ENCODE data around the gene SEC62.

Gene SEC62

GRCh38 chr3:169966428-169966950, at the start of gene SEC62:
Gene SEC62 (plus strand): TSS chr3:169966807. CDS start chr3:169966823, 16 bp downstream.
- peak; percentile 86 for DNase-seq

GRCh38 chr3:169923189-169923588, 43.4 kb upstream of the SEC62 start:
- DNase-seq = no peak

GRCh38 chr3:169923831-169924230, 42.8 kb upstream of the SEC62 start:
- DNase-seq = no peak

DNA sequence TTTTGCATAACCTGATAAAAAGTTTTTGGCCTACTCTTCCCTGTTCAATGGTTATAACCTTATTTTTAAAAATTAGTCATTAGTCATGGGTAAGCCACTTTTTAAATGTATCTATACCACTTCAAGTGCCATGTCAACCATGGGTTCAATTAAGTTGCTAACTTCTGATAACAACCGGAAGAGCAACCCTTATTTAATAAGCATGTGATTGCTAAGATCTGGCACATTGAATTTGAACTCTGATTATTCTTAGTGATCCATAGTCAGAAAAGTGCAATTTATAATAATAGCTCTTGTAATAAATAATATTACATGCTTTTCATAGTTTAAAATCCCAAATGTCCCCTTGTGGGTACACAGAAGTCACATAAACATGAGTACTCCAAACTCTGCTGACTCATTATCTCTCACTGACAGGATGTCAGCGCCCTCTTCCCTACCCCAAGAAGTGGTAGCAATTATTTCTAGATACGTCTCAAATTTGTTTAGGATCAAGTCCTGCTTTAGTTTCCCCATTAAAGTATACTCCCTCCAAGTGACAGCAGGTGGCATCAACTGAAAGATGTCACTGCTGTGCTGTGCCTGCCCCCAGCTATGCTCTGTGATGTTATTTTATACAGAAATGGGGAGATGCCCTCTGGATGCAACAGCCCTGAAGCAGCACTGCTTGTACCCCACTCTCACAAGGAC, 36.6 kb upstream of the SEC62 start:
- no peak for DNase-seq

DNA sequence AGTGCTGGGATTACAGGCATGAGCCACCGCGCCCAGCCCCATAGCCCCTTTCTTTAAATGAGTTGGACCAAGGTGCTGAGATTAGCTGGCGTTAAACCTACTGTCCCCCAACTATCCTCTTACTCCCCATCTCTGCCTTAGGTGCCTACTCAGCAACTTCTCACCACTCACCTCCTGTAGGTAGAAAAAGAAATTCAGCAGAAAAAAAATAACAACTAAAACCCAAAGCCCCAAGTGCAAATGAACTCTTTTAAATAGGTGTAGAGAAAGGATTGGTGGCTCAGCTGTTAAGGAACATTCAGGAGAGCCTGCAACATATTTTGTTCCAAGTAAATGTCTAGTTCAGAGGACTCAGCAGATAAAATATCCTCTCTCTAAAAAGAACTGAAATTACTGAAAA, 35.8 kb upstream of the SEC62 start:
- DNase-seq = no peak

DNA sequence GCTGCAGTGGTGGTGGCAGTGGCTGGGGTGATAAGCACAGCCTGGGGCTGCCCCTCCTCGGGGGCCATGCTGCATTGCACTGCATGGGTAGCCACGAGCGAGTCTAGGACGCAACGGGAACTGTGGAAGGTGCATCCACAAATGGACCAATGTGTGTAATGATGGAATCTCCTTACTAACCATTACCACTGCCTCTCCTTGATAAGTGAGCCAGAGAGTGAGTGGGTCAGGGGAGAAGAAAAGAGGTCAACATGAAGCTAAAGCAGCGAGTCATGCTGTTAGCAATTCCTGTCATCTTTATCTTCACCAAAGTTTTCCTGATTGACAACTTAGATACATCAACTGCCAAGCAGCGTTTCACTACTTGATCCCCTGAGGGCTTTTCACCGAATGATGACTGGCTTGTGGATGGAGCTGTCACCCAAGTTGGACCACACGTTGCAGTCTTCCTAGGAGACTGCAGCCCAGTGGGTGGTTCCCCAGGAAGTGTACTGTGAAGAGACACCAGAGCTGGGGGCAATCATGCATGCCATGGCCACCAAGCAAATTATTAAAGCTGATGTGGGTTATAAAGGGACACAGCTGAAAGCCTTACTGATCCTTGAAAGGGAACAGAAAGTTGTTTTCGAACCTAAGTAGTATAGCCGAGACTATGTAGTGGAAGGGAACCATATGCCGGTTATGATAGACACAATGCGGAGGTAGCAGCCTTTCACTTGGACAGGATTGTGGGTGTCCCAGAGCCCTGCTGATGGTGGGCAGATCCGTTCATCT, 34.7 kb upstream of the SEC62 start:
- DNase-seq = peak; percentile 30

DNA sequence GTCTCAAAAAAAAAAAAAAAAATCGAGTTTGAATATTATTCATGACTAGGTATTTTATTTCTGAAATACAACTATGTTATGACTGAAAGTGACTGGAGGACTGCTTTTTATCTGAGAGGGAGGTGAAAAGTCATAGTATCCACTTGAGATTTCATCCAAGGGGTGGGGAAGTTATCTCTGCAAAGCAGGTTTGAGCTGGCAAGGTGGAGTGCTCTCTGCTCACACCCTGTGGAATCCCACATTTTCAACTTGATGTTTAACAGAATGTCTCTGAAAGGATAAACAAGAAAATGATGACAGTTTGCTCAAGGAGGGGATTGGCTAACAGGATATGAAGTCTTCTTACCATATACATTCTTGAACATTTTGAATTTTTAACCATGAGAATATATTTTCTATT, 27.3 kb upstream of the SEC62 start:
- no peak for DNase-seq

DNA sequence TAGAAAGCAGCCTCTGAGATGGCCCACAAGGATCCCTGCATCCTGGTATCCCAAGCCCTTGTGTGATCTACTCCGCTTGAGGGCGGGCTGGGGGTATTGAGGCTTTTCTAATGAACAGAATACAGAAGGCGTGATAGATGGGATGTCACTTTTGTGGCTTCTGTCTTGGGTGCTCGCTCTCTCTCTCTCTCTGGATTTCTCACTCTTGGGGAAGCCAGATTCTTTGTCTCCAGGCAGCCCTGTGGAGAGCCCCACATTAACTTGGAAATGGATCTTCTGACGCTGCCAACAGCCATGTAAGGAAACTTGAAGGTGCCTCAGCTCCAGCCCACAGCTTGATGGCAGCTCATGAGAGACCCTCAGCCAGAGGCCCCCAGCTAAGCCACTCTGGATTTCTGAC, 26.9 kb upstream of the SEC62 start:
- no peak for DNase-seq

GRCh38 chr3:169940470-169941181, 26.0 kb upstream of the SEC62 start:
- no peak for DNase-seq

DNA sequence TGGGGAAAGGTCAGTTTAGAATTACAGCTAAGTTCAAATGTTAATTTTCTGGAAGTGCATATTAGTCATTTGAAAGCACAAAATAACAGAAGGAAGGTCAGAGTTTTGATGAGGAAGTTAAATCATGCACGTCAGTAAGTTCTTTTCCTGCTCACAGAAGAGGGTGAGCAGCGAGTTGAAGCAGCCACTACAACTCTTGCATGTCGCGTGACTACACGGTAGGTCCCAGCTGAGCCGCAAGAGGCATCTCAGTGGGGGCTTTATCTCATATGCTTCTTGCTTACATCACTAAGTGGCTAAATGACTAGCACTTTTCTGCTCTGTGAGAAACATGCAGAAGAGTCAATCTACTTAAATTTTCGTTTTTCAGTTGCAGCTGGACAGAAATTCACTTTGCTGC, 21.3 kb upstream of the SEC62 start:
- DNase-seq = no peak

DNA sequence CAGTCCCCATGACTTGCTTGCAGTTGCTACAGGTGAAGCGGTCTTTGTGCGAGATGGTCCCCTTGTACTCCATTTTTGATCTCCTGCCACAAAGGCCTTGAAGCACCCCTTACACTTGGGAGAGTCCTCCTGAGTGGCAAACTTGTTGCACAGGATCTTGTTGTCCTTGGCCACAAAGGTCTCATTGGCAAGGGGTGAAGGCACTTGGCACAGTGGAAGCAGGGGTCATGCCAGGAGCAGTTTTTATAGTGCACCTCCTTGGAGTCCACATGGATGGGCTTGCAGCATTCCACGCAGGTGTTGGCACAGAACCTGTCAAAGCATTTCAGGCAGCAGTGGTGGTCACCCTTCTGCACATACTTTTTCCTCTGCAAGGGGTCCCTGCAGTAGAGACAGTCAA, 20.3 kb upstream of the SEC62 start:
- no peak for DNase-seq

DNA sequence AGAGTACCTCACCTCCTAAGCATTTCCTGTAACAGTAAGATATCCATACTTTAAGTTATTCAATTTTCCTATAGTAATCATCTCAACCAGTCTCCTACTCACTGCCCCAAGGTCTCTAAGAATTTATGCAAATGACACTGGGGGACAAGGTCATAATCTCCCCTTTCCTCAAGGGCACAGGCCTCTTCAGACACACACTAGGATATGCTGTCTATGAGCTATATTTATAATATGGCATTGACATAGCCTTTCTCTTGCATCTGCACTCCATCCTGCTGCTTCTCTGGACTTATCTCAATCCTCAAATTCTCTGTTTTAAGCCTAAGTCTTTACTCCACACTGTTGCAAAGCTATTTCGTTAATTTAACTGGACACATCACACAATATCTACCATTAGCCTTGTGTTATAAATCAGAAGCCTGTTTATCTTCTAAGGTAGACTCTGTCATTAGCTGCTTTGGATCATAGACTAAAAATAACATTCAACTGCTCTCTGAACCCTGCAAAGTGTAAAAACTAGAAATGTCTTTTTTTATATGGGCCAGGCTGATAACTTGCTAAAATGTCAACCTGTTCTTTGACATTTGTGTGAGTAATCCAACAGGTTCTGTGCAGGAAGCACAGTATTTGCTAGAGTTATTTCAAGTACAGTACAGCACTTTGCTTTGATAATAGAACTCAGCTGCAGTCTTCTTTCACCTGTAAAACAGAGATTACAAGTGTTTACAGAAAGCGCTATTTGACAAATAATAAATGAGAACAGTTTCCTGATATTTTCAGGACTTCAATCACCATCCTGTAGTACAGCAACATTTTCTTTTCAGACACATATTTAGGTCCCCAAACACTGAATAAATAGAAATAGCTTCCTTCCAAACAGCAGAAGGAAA, 17.8 kb upstream of the SEC62 start:
- DNase-seq = no peak

- no peak for DNase-seq
These were observed 14.6 kb upstream of the SEC62 start for GRCh38 chr3:169952045-169952444.

DNA sequence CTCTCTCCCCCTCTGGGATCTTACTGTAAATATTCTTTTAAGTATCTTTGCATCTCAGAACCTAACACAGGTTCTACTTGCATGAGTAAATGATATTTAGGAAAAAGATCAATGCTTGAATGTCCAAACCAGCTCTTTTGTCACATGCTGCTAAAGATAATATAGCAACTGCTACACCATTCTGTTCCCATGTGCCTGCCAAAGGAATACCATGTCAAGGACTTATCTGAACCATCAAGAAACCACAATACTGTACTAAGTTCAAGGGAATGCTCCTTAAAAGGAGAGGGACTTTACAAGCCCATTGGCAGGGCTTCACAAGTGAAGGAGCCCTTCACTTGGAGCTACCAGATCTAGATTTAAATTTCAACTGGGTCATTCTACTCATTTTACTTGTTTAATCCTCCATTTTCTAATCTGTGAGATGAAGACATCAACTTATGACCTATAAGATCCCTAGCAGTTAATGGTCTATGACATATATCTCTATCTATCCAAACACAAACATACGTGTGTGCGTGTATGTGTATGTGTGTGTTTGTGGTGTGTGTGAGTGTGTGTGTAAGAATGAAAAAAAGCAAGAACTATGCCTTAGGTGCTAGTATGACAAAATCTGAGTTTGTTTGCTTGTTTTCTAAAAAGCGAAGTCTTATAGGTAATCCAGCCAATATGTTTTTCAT, 13.0 kb upstream of the SEC62 start:
- no peak for DNase-seq

- no peak for DNase-seq
These were observed 12.4 kb upstream of the SEC62 start for GRCh38 chr3:169954142-169954756.

GRCh38 chr3:169955406-169955805, 11.2 kb upstream of the SEC62 start:
- DNase-seq = no peak

DNA sequence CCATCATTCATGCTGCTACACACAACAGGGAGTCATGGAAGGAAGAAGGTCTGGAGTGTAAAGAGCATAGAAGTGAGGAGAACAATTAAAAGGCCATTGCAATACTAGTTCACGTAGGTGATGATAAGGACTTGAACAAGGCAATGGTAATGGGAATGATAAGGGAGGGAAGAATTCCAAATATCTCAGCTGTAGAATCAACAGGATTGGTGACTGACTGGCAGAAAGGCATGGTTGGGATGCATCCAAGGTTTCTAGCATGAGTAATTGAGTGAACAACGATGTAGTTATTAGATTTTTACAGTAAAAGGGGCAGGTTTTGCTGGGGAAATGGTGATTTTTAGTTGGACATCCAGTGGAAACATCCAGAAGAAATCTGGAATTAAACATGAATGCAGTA, 2.4 kb upstream of the SEC62 start:
- peak; percentile 90 for DNase-seq

- no peak for DNase-seq
These were observed 812 bp upstream of the SEC62 start for GRCh38 chr3:169965562-169966427.

DNA sequence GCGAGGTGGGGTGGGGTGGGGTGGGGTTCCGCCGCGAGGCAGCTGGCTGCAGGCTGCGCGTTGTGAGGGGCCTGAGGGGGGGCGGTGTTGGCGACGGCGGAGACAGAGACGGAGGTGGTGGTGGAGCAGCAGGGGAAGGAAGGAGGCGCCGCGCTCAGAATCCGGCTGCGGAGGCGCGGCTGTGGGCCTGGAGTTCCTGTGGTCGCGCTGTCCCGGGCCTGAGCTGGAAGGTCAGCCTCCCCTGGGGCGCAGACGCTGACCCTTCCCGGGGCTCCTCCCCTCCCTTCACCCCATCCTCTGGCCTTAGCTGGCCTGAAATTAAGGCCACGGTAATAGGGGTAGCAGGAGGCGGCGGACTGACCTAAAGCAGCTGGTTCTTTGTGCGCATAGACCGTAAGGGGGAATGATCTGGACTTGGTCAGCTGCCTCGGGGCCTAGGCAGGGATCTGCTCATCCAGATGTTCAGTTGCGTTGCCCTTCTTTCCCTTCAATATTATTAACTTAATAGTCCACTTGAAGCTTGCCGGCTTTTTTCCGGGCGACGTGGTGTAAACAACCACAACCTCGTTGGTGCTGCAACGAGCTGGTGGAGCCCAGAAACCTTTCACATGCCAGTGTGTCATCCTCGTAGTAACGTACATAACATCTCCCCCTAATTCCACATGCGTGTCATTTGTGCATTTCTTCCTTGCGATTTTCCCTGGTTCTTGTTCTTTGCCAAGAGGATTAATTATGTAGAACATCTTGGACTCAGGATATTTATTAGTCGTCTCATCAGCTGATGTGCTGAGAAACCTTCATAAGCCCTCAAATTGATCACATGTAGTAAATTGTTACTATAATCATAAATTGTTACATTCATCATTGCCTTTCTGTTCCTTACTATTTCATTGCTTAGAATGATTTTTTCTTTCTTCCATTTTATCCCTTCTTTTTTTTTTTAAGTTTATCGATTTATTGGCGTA, 626 bp downstream of the SEC62 start:
- peak; percentile 52 for DNase-seq
